Measurements from ENCODE around the gene TNFSF12.

GRCh38 chr17:7513850-7514419, 34.9 kb upstream of the TNFSF12 start:
- TF ChIP-seq POLR2AphosphoS5 (IDR thresholded peaks at IDR 0.05) (no peak), CTCF (IDR thresholded peaks at IDR 0.05) (no peak), POLR2A (IDR thresholded peaks at IDR 0.05) (no peak)

Data from suprapubic skin (tissue), 4 donors.